PC-3 (cell line): Measurements from ENCODE around the gene HMCN1. TPM values are rescaled to one million over a fixed set of nuclear protein-coding genes. Genes with fewer than 3 reads are reported as not detected.

ENCODE experiments used
- ATAC-seq: fragments of 200-7000 bp; cut with Tn5 transposase; 2 replicates; pipeline ENCODE4 v1.9.1; 2020; ENCODE audit warnings: mild to moderate bottlenecking, moderate library complexity
- BruUV-seq: library from RNA; stranded (reverse); fragments of 400-500 nt; replicated peaks from 2 replicates; lab custom pipeline; 2021; lab: Mats Ljungman, UMichigan
- CTCF ChIA-PET: fragments of 300-600 bp; sonication (Branson Sonifier 250); formaldehyde crosslinking; loops from one replicate; lab custom pipeline; 2022; ENCODE audit warnings: antibody characterized with exemption; lab: Charles Lee
- POLR2A ChIA-PET: fragments of 300-600 bp; sonication (Branson Sonifier 250); formaldehyde crosslinking; loops from one replicate; lab custom pipeline; 2022; ENCODE audit warnings: antibody characterized with exemption; ENCODE audit not compliant: unreplicated experiment; lab: Charles Lee
- DNase-seq: peaks from one replicate; pipeline ENCODE4 v3.0.0-alpha.2; 2015
- H2AFZ ChIP-seq: fragments of 300-600 bp; sonication (generic); 2 replicates; pipeline ENCODE4 v1.6.0; 2016; ENCODE audit warnings: antibody characterized with exemption, low read length
- H3F3A ChIP-seq: fragments of 300-600 bp; sonication (generic); one replicate; pipeline ENCODE4 v1.6.0; 2017; ENCODE audit warnings: antibody characterized with exemption, low read length, control low read depth, mild to moderate bottlenecking; ENCODE audit not compliant: unreplicated experiment
- H3K27ac ChIP-seq: fragments of 300-600 bp; sonication (generic); 2 replicates; pipeline ENCODE4 v1.5.1; 2016; ENCODE audit warnings: mild to moderate bottlenecking, low read length
- H3K27me3 ChIP-seq: fragments of 300-600 bp; sonication (generic); 2 replicates; pipeline ENCODE4 v1.6.1; 2016; ENCODE audit warnings: low read length, mixed read lengths
- H3K36me3 ChIP-seq: fragments of 300-600 bp; sonication (generic); 2 replicates; pipeline ENCODE4 v1.6.1; 2016; ENCODE audit warnings: low read depth, mixed run types, low read length, mixed read lengths
- H3K4me1 ChIP-seq: fragments of 300-600 bp; sonication (generic); 2 replicates; pipeline ENCODE4 v1.5.1; 2016; ENCODE audit warnings: low read length; ENCODE audit not compliant: insufficient read depth
- H3K4me2 ChIP-seq: fragments of 300-600 bp; sonication (generic); 2 replicates; pipeline ENCODE4 v1.6.0; 2016; ENCODE audit warnings: low read length
- H3K4me3 ChIP-seq: fragments of 300-600 bp; sonication (generic); 2 replicates; pipeline ENCODE4 v1.5.1; 2016; ENCODE audit warnings: mild to moderate bottlenecking, low read length, mixed read lengths
- H3K79me2 ChIP-seq: fragments of 300-600 bp; sonication (generic); 2 replicates; pipeline ENCODE4 v1.6.1; 2017; ENCODE audit warnings: low read length, mixed read lengths
- H3K9ac ChIP-seq: fragments of 300-600 bp; sonication (generic); 2 replicates; pipeline ENCODE4 v1.6.0; 2016; ENCODE audit warnings: mild to moderate bottlenecking, low read length
- H3K9me2 ChIP-seq: fragments of 300-600 bp; sonication (generic); replicated peaks from 2 replicates; pipeline ENCODE4 v1.6.1; 2016; ENCODE audit warnings: mixed run types, low read length, mixed read lengths
- H3K9me3 ChIP-seq: fragments of 300-600 bp; sonication (generic); 2 replicates; pipeline ENCODE4 v1.6.1; 2016; ENCODE audit warnings: low read length, mixed read lengths
- H4K20me1 ChIP-seq: fragments of 300-600 bp; sonication (generic); 2 replicates; pipeline ENCODE4 v1.6.1; 2016; ENCODE audit warnings: low read length, mixed read lengths
- CTCF ChIP-seq: fragments of 300-600 bp; sonication (generic); conservative IDR thresholded peaks from 2 replicates; pipeline ENCODE4 v1.5.1; 2017; ENCODE audit warnings: antibody characterized with exemption, low read depth, mild to moderate bottlenecking, low read length
- EZH2 ChIP-seq: fragments of 300-600 bp; sonication (generic); IDR thresholded peaks from one replicate; pipeline ENCODE4 v1.6.1; 2017; ENCODE audit warnings: antibody characterized with exemption, mild to moderate bottlenecking, low read length; ENCODE audit not compliant: unreplicated experiment
- EZH2phosphoT487 ChIP-seq: fragments of 300-600 bp; sonication (generic); IDR thresholded peaks from 2 replicates; pipeline ENCODE4 v1.6.1; 2018; ENCODE audit warnings: mild to moderate bottlenecking, antibody characterized with exemption, low read length, borderline replicate concordance
- intact Hi-C: fragments of 100-400 bp; cut with micrococcal nuclease; formaldehyde crosslinking; loops from 2 replicates; pipeline ENCODE4 v1.9.0; 2023
- total RNA-seq: library from RNA; depleted of rRNA; stranded (reverse); fragments of >200 nt; gene quantifications from 2 replicates; pipeline ENCODE4 v1.2.3, GENCODE V29; 2014

Gene HMCN1
- total RNA-seq, 1 experiment from 2014 or later = 0.66 TPM

- peaks cover 28% of the 10 kb centered on the region for H3K4me1 ChIP-seq
- H3K36me3 ChIP-seq = no peaks in the 10 kb centered on the region
- H3K9me3 ChIP-seq = no peaks in the 10 kb centered on the region
- no peak overlapping the region for H3K27ac ChIP-seq
- no peaks in the 10 kb centered on the region for H3F3A ChIP-seq
- ATAC-seq (no peak), DNase-seq (no peak)
- no peaks in the 10 kb centered on the region for H3K27me3 ChIP-seq
- H3K9me2 ChIP-seq = no peaks in the 10 kb centered on the region
- TF ChIP-seq EZH2 (no peak), CTCF (no peak), EZH2phosphoT487 (no peak)
- no peaks in the 10 kb centered on the region for H3K79me2 ChIP-seq
- H3K4me2 ChIP-seq = no peak overlapping the region
- no peaks in the 10 kb centered on the region for H4K20me1 ChIP-seq
- BruUV-seq = no TSS peak
- H2AFZ ChIP-seq = no peak overlapping the region
- no peak overlapping the region for H3K9ac ChIP-seq
- intact Hi-C loops = no loop called here
- ChIA-PET POLR2A (no interaction called here), CTCF (no interaction called here)
- H3K4me3 ChIP-seq = no peak overlapping the region
Observed at GRCh38 chr1:186060226-186060625, 326.0 kb downstream of the HMCN1 start.

GRCh38 chr1:186063091-186063657, 329.0 kb downstream of the HMCN1 start:
- no peaks in the 10 kb centered on the region for H3K27me3 ChIP-seq
- no peak overlapping the region for H3K4me3 ChIP-seq
- no peaks in the 10 kb centered on the region for H3K4me1 ChIP-seq
- no peak for DNase-seq
- intact Hi-C loops = no loop called here
- no peaks in the 10 kb centered on the region for H4K20me1 ChIP-seq
- ChIA-PET POLR2A (interaction anchor here (0.7 kb wide), 1 partner anchor 12 kb away, joined by 13 read pairs; no protein-coding TSS in a partner anchor), CTCF (no interaction called here)
- BruUV-seq = no TSS peak
- no peaks in the 10 kb centered on the region for H3K9me3 ChIP-seq
- no peak overlapping the region for H3K4me2 ChIP-seq
- no peaks in the 10 kb centered on the region for H3F3A ChIP-seq
- TF ChIP-seq CTCF (no peak), EZH2phosphoT487 (no peak)
- H2AFZ ChIP-seq = no peak overlapping the region
- H3K79me2 ChIP-seq = no peaks in the 10 kb centered on the region
- no peaks in the 10 kb centered on the region for H3K36me3 ChIP-seq
- no peak overlapping the region for H3K27ac ChIP-seq
- H3K9ac ChIP-seq = no peak overlapping the region
- ATAC-seq = no peak
- H3K9me2 ChIP-seq = no peaks in the 10 kb centered on the region

- no peak overlapping the region for H2AFZ ChIP-seq
- DNase-seq (no peak), ATAC-seq (no peak)
- H3K4me2 ChIP-seq = no peak overlapping the region
- H3K36me3 ChIP-seq = no peaks in the 10 kb centered on the region
- H3K9ac ChIP-seq = no peak overlapping the region
- H3K9me2 ChIP-seq = no peaks in the 10 kb centered on the region
- no peaks in the 10 kb centered on the region for H3K9me3 ChIP-seq
- intact Hi-C loops = no loop called here
- TF ChIP-seq EZH2 (no peak), EZH2phosphoT487 (no peak), CTCF (no peak)
- BruUV-seq = no TSS peak
- H3K27me3 ChIP-seq = no peaks in the 10 kb centered on the region
- no peaks in the 10 kb centered on the region for H3K4me1 ChIP-seq
- no peaks in the 10 kb centered on the region for H3K79me2 ChIP-seq
- CTCF ChIA-PET = no interaction called here
- H3K4me3 ChIP-seq = no peak overlapping the region
- H4K20me1 ChIP-seq = no peaks in the 10 kb centered on the region
- POLR2A ChIA-PET = no interaction called here
- H3K27ac ChIP-seq = no peak overlapping the region
- H3F3A ChIP-seq = no peaks in the 10 kb centered on the region
Observed at GRCh38 chr1:186066411-186066810, 332.2 kb downstream of the HMCN1 start.
